ENCODE data around the gene PAPOLB.

Gene PAPOLB

DNA sequence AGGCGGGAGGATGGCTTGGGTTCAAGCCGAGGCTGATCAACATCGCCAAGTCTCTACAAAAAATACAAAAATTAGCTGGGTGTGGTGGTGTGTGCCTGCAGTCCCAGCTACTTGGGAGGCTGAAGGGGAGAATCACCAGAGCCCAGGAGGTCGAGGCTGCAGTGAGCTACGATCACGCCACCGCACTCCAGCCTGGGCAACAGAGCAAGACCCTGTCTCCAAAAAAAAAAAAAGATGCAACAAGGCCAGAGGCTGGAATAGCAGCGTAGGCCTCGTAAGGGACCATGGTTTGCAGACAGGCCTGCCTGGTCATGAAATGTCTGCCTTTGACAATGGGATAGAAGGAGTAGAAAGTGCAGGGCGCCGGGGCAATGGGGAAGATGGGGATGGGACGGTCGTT, 20.0 kb downstream of the PAPOLB start:
- DNase-seq (ENCODE audit: low spot score), result no peak

DNA sequence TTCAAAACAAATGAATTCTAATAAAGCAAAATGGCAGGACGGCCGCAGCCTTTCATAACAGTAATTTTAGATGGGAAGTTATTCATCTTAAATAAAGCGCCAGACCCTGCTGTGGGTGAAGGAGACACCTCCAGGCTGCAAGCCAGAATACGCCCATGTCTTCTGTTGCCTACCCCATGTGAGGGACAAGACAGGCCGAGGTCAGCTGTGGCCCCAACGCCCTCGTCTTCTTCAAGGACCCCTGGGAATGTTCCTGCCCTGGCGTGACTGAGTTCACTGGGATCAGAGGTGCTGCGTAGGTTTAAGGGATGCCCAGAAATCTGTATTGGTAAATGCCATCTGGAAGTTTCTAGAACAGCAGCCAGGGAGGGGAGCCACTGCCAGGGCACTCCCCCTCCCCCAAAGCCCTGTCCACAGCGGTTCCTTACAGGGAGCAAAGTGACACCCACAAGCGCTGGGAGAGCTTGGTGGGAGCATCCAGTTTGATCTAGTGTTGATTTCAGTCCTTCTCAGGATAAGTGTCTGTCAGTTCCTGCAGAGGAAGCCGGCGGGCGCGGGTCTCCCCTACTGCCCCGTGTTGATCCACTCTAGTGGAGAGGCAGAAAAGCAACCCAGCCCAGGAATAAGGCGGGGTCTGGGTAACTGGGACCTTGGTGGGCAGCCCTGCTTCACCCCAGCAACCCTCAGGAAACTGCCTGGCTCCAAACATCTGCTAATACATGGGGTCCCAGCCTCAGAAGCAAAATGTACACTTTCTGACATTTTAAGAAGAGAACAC, 20.6 kb downstream of the PAPOLB start:
- DNase-seq (ENCODE audit: low spot score), result no peak

DNA sequence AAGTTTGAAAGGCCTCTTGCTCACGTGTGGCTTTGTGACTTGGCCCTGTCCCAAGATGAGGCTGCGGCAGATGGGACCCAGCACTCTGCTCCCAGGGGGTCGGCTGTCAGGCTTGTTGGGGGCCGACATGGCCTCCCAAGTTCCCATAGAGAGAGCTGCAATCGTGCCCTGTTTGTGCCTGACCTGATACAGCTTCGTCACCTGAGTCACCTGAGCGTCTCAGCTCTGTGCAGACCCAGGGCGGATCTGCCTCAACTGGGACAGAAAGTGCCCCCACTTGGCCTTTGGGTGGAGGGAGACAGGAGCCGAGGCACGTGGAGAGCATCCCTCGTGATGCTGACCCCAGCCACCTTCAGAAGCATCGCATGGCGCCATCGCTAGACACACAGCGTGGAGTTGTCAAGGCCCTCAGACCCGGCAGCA, 21.7 kb downstream of the PAPOLB start:
- no peak for DNase-seq (ENCODE audit: low spot score)

DNA sequence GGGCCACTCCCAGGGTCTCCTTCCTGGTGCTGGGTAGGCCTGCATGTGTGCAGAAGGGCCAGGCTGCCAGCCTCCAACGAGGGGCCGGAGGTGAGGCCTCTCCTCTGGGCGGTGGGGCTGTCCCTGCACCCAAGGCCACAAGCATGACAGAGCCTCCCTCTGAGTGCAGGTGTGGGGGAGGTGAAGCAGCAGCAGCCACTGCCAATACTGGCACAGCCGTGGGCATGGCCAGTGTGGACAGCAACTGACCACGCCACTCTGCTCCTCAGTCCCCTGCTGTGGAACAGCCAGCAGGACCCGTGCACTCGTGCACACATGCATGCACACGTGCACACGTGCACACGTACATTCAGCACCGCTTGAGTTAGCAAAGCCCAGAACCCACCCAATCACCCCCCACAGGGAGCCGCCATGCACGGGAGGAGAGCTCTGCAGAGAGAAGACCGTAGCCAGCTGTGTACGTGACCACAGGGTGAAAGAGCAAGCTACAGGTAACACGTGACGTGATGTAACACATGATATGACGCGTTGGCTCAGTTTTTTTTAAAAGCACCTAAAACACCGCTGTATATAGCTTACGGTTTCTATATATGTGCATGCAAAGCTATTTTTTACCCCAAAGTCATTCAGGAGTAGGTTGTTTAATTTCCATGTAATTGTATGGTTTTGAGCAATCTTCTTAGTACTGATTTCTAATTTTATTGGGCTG, 23.1 kb downstream of the PAPOLB start:
- DNase-seq (ENCODE audit: low spot score), result no peak

DNA sequence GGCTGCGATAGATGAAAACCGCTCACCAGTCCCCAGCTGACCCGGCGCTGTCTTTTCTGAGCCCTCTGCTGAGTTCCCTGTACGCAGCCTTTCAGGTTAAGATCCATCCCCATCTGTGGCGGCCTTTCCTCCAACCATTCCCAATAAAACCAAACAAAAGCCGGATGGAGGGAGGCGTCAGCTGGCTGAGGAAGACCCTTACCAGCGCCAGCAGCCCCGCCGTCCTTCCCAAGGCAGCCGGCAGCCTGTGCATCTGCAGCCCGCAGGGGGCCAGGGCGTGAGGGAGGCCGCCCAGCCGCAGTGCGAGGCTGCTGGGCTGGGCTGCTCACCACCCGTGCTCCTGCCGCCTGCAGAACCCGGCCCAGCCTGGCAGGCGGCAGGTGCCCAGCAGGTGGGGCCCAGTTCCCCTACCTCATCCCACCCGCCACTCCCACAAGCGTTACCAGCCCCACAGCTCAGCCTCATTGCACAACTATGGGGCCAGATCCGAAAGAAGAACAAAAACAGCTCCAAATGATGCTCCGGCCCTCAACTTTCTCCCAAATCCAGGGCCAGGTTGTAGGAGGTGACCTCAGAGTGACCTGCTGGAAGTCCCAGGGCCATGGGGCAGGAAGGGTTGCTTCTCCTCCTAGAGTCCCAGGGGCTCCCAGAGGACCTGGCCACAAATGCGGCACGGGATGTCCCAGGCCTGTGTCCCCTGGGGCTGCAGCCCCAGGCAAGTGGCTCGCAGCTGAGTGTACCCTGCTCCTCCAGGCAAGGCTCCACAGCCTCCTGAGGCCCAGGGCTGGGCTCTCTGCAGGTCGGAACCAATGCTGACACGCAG, 23.8 kb downstream of the PAPOLB start:
- DNase-seq (ENCODE audit: low spot score), result no peak

DNA sequence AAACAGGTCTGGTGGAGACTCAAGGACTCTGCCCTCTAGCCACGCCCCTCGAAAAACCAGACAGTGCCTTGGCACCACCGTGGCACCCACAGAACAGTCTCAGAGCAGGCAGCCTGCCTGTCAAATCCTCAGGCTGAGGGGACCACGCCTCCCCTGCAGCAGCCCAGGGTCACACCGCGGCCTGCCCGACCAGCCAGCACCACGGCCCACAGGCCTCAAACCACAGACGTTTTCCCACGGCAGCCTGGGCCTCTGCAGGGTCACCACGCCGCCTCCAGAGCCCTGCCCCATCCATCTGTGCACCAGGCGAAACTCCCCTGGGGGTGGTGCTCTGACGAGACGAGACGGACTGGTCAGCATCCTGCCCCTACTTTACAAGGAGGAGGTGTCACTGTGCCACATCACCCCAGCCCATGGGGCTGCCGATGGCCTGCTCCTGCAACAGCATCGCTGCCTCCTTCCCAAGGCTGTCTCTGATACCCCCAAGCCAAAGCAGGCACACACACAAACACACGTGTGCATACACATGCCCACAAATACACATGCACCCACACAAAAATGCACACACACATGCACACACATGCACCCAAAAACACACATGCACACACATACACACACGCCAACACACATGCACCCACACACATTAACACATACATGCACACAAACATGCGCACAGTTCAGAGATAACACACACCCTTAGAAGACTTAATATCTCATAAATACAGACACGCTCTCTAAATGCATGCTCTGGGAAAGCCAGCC, 24.6 kb downstream of the PAPOLB start:
- no peak for DNase-seq (ENCODE audit: low spot score)

DNA sequence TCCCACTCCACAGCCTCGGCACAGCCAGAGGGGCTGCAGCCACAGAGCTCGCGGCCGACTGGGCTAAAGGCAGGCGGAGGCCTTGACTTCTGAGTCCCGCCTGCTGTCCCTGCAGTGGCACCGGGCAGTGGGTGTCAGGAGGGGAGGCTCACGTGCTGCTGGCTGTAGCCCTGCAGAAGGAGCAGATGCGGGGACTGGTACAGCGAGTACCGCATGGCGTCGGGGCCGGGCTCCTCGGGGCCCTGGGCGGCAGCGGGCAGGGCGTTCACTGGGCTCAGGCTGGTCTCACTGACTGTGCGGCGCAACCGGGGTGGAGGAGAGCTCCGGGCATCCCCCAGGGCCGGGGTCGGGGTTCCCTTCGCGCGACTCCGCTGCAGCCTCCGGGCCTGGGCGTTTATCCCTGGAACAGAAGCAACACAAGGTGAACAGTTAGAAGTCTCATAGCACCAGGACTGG, 25.6 kb downstream of the PAPOLB start:
- no peak for DNase-seq (ENCODE audit: low spot score)

DNA sequence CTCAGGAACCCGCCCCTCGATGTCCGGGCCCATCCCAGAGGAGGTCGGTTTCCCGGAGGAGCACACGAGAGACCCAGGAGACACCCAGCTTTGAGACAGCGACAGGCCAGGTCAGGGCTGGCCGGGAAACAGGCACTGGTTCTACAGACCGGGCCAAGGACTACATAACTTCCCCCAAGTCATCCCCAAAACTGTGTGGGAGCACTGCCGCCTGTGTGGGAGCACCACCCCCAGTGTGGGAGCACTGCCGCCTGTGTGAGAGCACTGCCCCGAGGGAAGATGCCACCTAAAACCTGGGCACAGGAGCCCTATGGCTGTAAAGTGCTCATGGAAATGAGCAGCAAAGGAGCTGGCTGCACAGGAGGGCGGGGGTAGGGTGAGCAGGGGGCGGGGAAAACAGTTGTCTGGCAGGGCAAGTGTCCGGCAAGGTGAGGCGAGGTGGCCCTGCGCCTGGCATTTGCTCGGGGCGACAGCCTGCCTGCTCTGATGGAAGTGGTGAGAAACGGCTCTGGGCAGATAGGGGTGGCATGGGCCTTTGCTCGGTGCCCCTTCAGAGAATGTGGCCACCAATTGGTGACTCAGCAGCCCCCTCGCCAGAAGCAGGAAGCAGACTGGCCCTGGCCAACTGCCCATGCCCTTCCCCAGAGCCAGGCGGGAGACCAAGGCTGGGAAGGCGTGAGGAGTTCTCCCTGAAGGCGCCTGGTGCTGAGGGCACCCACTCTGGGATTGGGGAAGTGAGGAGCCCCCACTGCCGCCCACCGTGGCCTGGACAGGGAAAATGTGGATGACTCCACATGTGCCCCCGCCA, 26.2 kb downstream of the PAPOLB start:
- DNase-seq (ENCODE audit: low spot score), result no peak

DNA sequence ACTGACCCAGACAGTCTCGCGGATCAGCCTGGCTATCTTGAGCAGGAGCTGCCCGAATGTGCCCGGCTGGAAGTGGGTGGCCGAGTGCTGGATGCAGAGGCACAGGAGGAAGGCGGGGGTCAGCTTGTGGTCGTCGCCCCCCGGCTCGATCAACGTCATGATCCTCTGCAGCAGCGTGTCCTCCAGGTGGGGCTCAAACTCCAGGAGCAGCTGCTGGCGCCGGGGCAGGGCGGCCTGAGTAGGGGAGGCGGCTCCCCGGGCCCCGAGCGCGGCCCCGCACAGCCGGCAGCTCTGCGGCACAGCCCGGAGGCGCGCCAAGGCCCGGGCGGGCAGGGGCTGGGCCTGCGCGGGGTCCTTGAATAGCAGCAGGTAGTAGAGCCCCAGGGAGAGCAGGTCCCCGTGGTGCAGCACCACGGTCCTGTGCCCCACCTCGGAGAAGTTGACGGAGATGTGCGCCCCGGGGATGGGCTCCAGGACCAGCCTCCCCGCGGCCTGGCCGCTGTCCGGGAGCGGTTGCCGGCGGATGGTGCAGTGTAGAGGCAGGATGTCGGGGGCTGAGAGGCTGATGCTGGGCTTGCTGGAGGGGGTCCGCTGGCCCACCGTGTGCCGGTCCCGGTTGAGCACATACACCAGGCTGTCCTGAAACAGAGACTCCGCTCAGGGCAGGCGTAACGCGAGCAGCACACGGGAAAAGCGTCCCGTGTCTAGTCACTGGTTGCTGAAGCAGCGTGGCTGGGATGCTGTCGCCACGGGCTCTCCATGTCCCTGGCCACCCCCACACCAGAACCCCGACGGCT, 27.0 kb downstream of the PAPOLB start:
- DNase-seq (ENCODE audit: low spot score), result no peak

DNA sequence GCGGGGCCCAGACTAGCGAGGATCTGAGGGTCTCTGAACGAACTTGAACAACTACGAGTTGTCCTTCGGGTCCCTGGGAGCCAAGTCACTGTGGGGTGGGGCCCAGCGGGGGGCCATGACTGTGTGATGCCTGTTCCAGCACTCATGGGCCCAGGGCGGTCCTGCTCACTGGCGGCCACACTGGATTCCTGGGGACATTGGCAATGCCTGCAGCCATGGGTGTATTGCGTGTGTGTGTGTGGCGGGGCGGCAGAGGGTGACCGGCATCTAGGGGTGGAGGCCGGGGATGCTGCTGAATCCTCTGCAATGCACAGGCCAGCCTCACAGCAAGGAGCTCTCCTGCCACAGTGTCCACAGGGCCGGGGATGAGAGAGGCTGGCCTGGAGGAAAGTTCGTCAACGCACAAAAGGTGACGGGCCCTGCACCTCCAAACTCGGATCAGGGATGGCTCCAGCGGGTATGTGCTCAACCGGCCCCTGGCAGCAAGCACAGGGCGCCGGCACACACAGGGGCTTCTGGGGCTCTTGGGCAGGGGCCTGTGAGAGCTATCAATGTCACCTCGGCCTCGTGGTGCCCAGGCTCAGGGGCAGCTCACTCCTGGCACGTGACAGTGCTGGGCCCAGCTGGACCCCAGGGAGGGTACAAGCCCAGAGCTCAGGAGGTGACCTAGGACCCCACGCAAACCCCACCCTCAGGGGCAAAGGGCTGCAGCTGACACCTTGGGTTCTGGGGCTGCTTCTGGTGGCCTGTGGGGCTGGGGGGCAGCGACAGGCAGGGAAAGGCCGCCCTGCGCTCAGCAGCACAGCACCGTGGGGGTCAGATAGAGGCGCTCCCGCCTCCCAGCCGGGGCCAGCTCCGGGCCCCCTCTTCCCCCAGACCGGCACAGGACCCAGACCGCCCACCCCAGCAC, 27.9 kb downstream of the PAPOLB start:
- no peak for DNase-seq (ENCODE audit: low spot score)

DNA sequence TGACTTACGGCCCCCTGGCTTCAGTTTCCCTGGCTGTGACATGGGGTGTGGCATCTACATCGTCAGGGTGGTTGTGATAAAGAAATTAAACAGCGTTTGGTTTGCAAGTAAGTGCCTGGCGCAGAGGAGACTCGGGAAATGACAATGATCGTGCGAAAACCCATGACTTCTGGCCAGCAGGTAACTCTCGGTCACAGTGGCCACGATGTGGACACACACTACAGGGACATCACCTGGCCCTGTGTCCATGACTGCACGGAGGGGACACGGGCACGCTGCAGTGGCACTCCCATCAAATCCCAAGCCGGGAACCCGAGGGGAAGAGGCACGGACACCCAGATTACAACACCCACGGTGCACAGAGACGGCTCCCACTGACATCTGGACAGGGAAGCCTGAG, 28.7 kb downstream of the PAPOLB start:
- DNase-seq (ENCODE audit: low spot score), result no peak

DNA sequence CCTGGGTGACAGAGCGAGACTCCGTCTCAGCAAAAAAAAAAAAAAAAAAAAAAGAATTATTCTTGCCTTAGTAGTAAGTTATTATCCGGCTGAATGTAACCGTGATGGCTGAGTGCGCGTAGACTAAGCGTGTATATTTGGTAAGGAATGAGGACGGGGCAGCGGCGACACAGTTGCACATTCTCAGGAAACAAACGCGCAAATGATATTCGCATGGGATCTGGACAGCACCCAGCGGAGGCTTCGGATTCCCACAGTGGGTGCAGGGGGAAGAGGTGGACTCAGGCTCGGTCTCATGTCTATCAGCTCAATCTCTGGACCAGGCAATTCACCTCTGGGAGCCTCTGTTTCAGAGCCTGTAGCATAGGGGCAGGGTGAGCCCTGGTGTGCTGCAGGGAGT, 29.1 kb downstream of the PAPOLB start:
- DNase-seq (ENCODE audit: low spot score), result no peak

DNA sequence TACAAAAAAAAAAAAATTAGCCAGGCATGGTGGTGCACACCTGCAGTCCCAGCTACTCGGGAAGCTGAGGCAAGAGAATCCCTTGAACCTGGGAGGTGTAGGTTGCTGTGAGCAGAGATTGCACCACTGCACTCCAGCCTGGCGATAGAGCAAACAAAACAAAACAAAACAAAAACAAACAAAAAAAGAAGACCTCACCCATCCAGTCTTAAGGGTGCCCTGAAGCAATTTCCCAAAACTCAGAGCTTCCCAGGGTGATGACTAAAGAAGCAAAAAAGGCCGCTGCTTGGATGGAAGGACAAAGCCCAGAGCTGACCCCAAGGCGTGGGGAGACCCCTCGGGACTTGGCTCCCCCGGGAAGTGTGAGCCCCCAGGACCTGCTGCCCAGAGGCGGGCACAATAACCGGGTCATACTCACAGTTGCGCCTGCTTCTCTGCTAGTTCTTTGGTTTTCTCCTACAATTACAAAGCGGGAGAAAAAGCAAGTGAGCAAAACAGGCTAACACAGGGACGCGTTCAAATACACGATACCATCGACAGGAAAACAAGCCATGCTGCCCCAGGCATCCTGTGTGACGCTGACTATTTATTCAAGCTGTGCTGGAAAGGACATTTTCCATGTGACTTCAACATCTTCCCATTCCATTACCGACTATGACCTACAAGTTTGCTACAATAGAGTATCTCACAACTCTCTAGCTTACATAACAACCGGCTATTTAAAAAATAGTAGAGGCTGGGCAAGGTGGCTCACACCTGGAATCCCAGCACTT, 29.9 kb downstream of the PAPOLB start:
- no peak for DNase-seq (ENCODE audit: low spot score)

DNA sequence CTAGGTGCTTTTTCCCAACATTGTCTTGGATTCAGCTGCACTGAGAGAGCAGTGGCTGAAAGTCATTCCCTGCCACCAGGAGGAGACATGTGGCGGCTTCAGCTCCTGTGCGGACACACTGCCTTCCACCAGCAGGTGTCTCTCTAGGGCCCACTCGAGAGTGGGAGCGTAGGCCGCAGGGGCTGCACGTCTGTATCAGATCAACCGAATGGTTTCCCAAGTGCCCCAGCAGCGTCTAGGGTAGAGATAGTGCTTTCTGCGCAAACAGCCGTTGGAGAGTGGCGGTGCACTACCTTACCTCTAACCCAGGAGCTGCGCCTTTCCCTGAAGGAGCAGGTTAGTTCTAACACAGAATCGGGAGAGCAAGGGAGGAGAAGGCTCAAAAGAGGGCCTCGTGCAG, 31.7 kb downstream of the PAPOLB start:
- peak; percentile 89 for DNase-seq (ENCODE audit: low spot score)

DNA sequence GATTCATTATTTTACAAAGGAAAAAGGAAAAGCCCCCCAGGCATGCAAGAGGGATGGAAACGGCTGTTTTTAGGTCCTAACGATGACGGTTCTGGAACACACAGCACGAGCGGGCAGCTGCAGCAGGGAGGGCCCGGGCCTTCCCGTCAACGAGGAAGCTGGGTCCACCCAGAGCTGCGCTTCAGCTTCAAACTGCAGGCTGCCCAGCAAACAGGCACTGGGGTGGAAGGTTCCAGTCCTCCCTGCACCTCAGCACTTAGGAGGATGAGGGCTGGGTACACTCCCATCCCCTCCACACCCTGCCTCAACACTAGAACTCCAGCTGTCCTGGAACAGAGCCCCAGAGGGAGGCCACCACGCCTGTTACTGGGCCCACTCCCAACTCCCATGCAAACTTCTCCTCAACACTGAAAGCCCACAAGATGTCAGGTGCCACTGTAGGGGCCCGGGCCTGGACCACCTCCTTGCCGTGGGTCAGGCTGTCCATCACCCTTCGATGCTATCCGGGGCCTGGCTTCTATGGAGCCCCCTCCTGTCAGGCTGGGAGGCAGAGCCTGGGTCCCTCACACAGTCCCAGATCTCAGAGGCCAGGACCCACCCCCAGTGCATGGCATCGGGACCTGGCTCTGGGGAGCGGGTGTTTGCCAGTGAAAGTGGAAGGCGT, 33.0 kb downstream of the PAPOLB start:
- no peak for DNase-seq (ENCODE audit: low spot score)

DNA sequence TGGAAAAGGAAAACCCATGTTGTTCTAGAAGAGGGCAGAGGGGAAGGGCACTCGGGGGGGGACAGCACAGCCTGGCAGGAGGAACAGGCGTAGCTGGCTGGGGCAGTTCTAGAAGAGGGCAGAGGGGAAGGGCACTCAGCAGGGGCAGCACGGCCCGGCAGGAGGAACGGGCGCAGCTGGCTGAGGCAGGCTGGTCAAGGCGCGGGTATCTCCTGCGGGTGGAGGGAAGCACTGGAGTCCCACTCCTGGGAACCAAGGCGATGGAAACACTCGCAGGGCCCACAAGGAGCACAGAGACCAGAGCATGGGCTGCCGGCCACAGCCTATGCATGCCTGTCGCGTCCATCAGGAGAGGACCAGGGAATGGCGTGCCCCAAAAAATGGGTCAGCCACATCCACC, 36.7 kb downstream of the PAPOLB start:
- no peak for DNase-seq (ENCODE audit: low spot score)

DNA sequence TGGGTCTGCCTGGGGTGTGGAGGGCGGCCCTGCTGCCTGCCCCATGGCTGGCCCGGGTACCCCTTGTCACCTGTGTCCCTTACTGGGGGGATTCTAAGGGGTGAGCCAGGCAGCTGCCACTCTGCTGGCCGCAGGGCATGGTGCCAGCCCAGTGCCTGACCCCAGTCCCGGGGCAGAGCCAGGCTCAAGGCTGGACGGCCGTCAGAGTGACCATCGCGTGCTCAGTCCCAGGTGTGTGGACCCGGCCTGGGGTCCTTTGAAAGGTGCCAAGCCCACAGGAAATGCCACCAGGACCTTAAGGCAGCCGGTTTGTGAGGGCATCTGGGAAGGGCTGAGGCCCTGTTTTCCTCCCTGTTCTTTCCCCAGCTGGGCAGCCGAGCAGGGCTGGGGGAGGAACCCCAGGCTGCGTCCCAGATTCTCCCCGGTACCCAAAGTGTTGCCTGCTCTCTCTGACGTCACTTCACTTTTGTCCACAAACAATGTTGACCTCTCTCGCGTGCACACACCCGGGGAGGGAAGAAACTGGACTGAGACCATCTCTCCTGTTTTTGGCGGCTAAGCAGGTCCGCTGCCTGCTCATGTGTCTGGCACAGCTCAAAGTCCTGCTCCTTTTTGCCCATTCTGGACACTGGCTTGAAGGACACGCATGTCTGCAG, 37.6 kb downstream of the PAPOLB start:
- no peak for DNase-seq (ENCODE audit: low spot score)
